K562 (cell line): ENCODE measurements around the gene CRK. TPM values are rescaled to one million over a fixed set of nuclear protein-coding genes. Genes with fewer than 3 reads are reported as not detected.

Experiments used
- ATAC-seq: fragments of 200-7000 bp; cut with Tn5 transposase; 3 replicates; pipeline ENCODE4 v1.9.1; 2020; ENCODE audit warnings: moderate library complexity
- BruUV-seq: library from RNA; stranded (reverse); fragments of 400-500 nt; replicated peaks from 2 replicates; lab custom pipeline; 2021; lab: Mats Ljungman, UMichigan
- CTCF ChIA-PET: fragments of 300-600 bp; formaldehyde crosslinking; extraction: SDS; loops from one replicate; lab custom pipeline; 2021; ENCODE audit warnings: low intra/inter-chr PET ratio; lab: Yijun Ruan, JAX
- POLR2A ChIA-PET: fragments of 300-600, 350-650 bp; sonication (Branson Sonifier 250); formaldehyde crosslinking; extraction: SDS; loops from one replicate; lab custom pipeline; 2021; ENCODE audit warnings: antibody characterized with exemption, inconsistent platforms; lab: Yijun Ruan, JAX
- DNase-seq, 4 experiments: peaks; one replicate each; pipeline versions ENCODE4 v3.0.0 to v3.0.0-alpha.2; 2011 to 2018; ENCODE audit warnings: low spot score in 3 of 4, mixed read lengths in 3 of 4; ENCODE audit errors: extremely low read depth in 1 of 4
- FAIRE-seq: peaks from 2 replicates; lab custom pipeline; 2011; peaks lifted over from hg19 to GRCh38; lab: Jason Lieb, UNC
- H2AFZ ChIP-seq: 2 replicates; pipeline ENCODE4 v1.6.0; 2011; ENCODE audit warnings: low read depth, low read length, control low read depth, inconsistent platforms
- H3K27ac ChIP-seq: fragments of 200-600 bp; 3 replicates; pipeline ENCODE4 v1.8.0; 2011; ENCODE audit warnings: low read depth, mild to moderate bottlenecking, control low read depth, inconsistent platforms, low read length, moderate library complexity, mixed read lengths; ENCODE audit errors: extremely low read depth
- H3K27me3 ChIP-seq, 2 experiments: fragments of 300-600 bp in 1 of 2; 2 replicates in 1 of 2; 3 replicates in 1 of 2; pipeline versions ENCODE4 v1.6.0 to v1.8.0; 2011; ENCODE audit warnings: inconsistent platforms in 2 of 2, low read length in 2 of 2, mild to moderate bottlenecking in 1 of 2, mixed read lengths in 1 of 2, moderate library complexity in 1 of 2; ENCODE audit not compliant: control insufficient read depth in 2 of 2, insufficient read depth in 2 of 2
- H3K36me3 ChIP-seq: fragments of 300-600 bp; 3 replicates; pipeline ENCODE4 v1.8.0; 2011; ENCODE audit warnings: mild to moderate bottlenecking, low read length, inconsistent platforms; ENCODE audit not compliant: control insufficient read depth, insufficient read depth
- H3K4me1 ChIP-seq, 2 experiments: fragments of 200-600 bp in 1 of 2; replicated peaks in 1 of 2; 2 replicates in 1 of 2; 3 replicates in 1 of 2; pipeline versions ENCODE4 v1.5.1 to v1.8.0; 2011; ENCODE audit warnings: inconsistent platforms in 2 of 2, low read length in 2 of 2, mild to moderate bottlenecking in 1 of 2, mixed read lengths in 1 of 2, moderate library complexity in 1 of 2; ENCODE audit not compliant: control insufficient read depth in 2 of 2, insufficient read depth in 2 of 2
- H3K4me2 ChIP-seq: 2 replicates; pipeline ENCODE4 v1.6.1; 2011; ENCODE audit warnings: low read length, control low read depth, inconsistent platforms, mixed read lengths; ENCODE audit not compliant: insufficient read depth
- H3K4me3 ChIP-seq: fragments of 200-600 bp; sonication (generic), shearing (Covaris generic); 2 replicates; pipeline ENCODE4 v1.5.1; 2016; ENCODE audit warnings: control low read depth, inconsistent platforms
- H3K79me2 ChIP-seq: fragments of 200-600 bp; 3 replicates; pipeline ENCODE4 v1.8.0; 2011; ENCODE audit warnings: low read length, inconsistent platforms; ENCODE audit not compliant: control insufficient read depth, insufficient read depth
- H3K9ac ChIP-seq, 2 experiments: 2 replicates each; pipeline versions ENCODE4 v1.6.0 to v1.6.1; 2011; ENCODE audit warnings: low read depth in 2 of 2, low read length in 2 of 2, control low read depth in 1 of 2, inconsistent platforms in 1 of 2, mild to moderate bottlenecking in 1 of 2, mixed read lengths in 1 of 2; ENCODE audit not compliant: insufficient read depth in 1 of 2
- H3K9me1 ChIP-seq: one replicate; pipeline ENCODE4 v1.6.0; 2011; ENCODE audit warnings: inconsistent platforms, mild to moderate bottlenecking, low read length, moderate library complexity; ENCODE audit not compliant: control insufficient read depth, insufficient read depth
- H3K9me3 ChIP-seq: replicated peaks from 2 replicates; pipeline ENCODE4 v1.5.1; 2011; ENCODE audit warnings: low read depth, low read length, inconsistent platforms; ENCODE audit not compliant: control insufficient read depth, insufficient read depth
- H4K20me1 ChIP-seq: replicated peaks from 2 replicates; pipeline ENCODE4 v1.6.1; 2011; ENCODE audit warnings: low read length, inconsistent platforms, mixed read lengths; ENCODE audit not compliant: control insufficient read depth, insufficient read depth
- ARID1B ChIP-seq: fragments of 450-650 bp; IDR thresholded peaks from 2 replicates; pipeline ENCODE4 v1.6.1; 2016; ENCODE audit warnings: antibody characterized with exemption, mild to moderate bottlenecking, inconsistent platforms
- ARID4B ChIP-seq: sonication (generic); formaldehyde crosslinking; IDR thresholded peaks from 2 replicates; pipeline ENCODE4 v1.8.0; 2022; ENCODE audit warnings: mild to moderate bottlenecking, missing genetic modification reagents
- CC2D1A ChIP-seq: fragments of 450-650 bp; IDR thresholded peaks from 2 replicates; pipeline ENCODE4 v1.6.1; 2017; ENCODE audit warnings: mild to moderate bottlenecking
- CEBPZ ChIP-seq: fragments of 150-350 bp; IDR thresholded peaks from 2 replicates; pipeline ENCODE4 v1.6.1; 2014; ENCODE audit warnings: low read depth, mild to moderate bottlenecking, low read length, borderline replicate concordance
- FIP1L1 ChIP-seq: fragments of 200-400 bp; formaldehyde crosslinking; IDR thresholded peaks from 2 replicates; pipeline ENCODE4 v1.6.1; 2018; ENCODE audit warnings: mild to moderate bottlenecking, low read depth, low read length; ENCODE audit not compliant: poor library complexity, severe bottlenecking
- MYNN ChIP-seq, 2 experiments: sonication (generic); formaldehyde crosslinking in 1 of 2; IDR thresholded peaks; 2 replicates each; pipeline versions ENCODE4 v1.5.0 to v1.6.1; 2016 to 2020; ENCODE audit warnings: antibody characterized with exemption in 1 of 2, missing genetic modification reagents in 1 of 2
- POLR2A ChIP-seq: fragments of 450-650 bp; conservative IDR thresholded peaks from 2 replicates; pipeline ENCODE4 v1.6.1; 2016
- RNF219 ChIP-seq: fragments of 250-450 bp; sonication (Bioruptor Pico); IDR thresholded peaks from 2 replicates; pipeline ENCODE4 v1.5.0; 2022; ENCODE audit warnings: mild to moderate bottlenecking
- SIRT6 ChIP-seq: IDR thresholded peaks from one replicate; pipeline ENCODE4 v1.6.1; 2012; ENCODE audit warnings: low read depth, mild to moderate bottlenecking, control low read depth, inconsistent platforms, low read length, moderate library complexity
- SMAD4 ChIP-seq: fragments of 250-450 bp; sonication (Bioruptor Pico); conservative IDR thresholded peaks from 2 replicates; pipeline ENCODE4 v1.8.0; 2021; ENCODE audit warnings: inconsistent platforms, mild to moderate bottlenecking, moderate library complexity
- STAT5B ChIP-seq: fragments of 250-450 bp; sonication (Bioruptor Pico); IDR thresholded peaks from 2 replicates; pipeline ENCODE4 v1.8.0; 2021; ENCODE audit warnings: mild to moderate bottlenecking, inconsistent platforms
- ZNF324 ChIP-seq: fragments of 250-450 bp; sonication (Bioruptor Pico); IDR thresholded peaks from 2 replicates; pipeline ENCODE4 v1.4.0; 2020; ENCODE audit warnings: mild to moderate bottlenecking
- WGBS: fragments of 100-300 bp; shearing (Covaris generic); methylation state at CpG from one replicate; pipeline ENCODE4 v1.1.6; 2016; ENCODE audit warnings: low coverage, mixed read lengths; ENCODE audit not compliant: insufficient coverage; ENCODE audit errors: missing lambda C conversion rate; 5-methylcytosine and 5-hydroxymethylcytosine counted together
- in situ Hi-C: fragments of 300-500 bp; cut with MboI; formaldehyde crosslinking; loops from 4 replicates; pipeline ENCODE4 v1.15.0; 2018; ENCODE audit warnings: inconsistent platforms, mixed read lengths
- intact Hi-C: fragments of 100-400 bp; cut with micrococcal nuclease; formaldehyde crosslinking; loops from 2 replicates; pipeline ENCODE4 v1.14.2; 2022
- polyA plus RNA-seq, 8 experiments: library from polyadenylated mRNA; depleted of rRNA in 4 of 8; stranded (reverse) in 5 of 8; unstranded in 3 of 8; fragments of >200 nt; fragmentation: Nextera tagmentation in 2 of 8; fragmentation: Illumina TruSeq in 1 of 8; extraction: Ambion mirVana in 2 of 8; extraction: Trizol in 1 of 8; gene quantifications; 2 replicates each; pipeline versions ENCODE4 v1.2.1 to v1.2.3, GENCODE V29; 2011 to 2014; ENCODE audit warnings: inconsistent platforms in 1 of 8, missing spikeins in 1 of 8
- total RNA-seq, 7 experiments: library from RNA; depleted of rRNA in 6 of 7; stranded (reverse); fragments of >200 nt in 6 of 7; fragmentation: Illumina TruSeq in 2 of 7; extraction: Trizol in 2 of 7; gene quantifications; 2 replicates each; pipeline versions ENCODE4 v1.2.1 to v1.2.3, GENCODE V29; 2011 to 2021; ENCODE audit warnings: low replicate concordance in 1 of 7

CRK gene
- total and polyA plus RNA-seq, 9 of the 15 experiments (the other 6 are each of a cell fraction or from before 2014, with no cell fraction given): 13.1 to 40.2 (median 26.1) TPM

- TF ChIP-seq CEBPZ (no peak), POLR2A (no peak), SMAD4 (CRISPR knock-in tag) (no peak), ARID1B (no peak)
Measured at GRCh38 chr17:1447052-1447451, 9.0 kb downstream of the CRK start (continued).

GRCh38 chr17:1446201-1446600, 9.8 kb downstream of the CRK start:
- Histone ChIP-seq H3K36me3 (peaks cover 22% of the 10 kb centered on the region; the same call in 1 of the 3 replicates), H2AFZ (no peak overlapping the region), H4K20me1 (peaks cover 4% of the 10 kb centered on the region; the same call in 1 of the 2 replicates), H3K4me1 (no peaks in the 10 kb centered on the region; a peak in 1 of 5 replicates), H3K4me2 (no peak overlapping the region), H3K4me3 (no peak overlapping the region), H3K9me1 (no peaks in the 10 kb centered on the region), H3K79me2 (peaks cover 68% of the 10 kb centered on the region), H3K9me3 (no peaks in the 10 kb centered on the region), H3K9ac (no peak overlapping the region), H3K27ac (no peak overlapping the region), H3K27me3 (no peaks in the 10 kb centered on the region)
- in situ Hi-C loops (no loop called here), intact Hi-C loops (no loop called here)
- ChIA-PET POLR2A (interaction anchor here (0.7 to 1.1 kb wide), 2 partner anchors 10 to 12 kb away, joined by 3 to 4 read pairs; partner anchors contain the start of gene CRK), CTCF (no interaction called here)
- BruUV-seq: no TSS peak
- no peak for ATAC-seq
- no peak for FAIRE-seq
- DNase-seq: no peak
- 85% methylated on average over 7 of the region's 12 CpGs for whole genome bisulfite sequencing
- TF ChIP-seq STAT5B (CRISPR knock-in tag) (no peak), RNF219 (CRISPR knock-in tag) (no peak), FIP1L1 (no peak), ZNF324 (no peak), MYNN (IDR thresholded peaks at IDR 0.05) (no peak), MYNN (CRISPR knock-in tag; IDR thresholded peaks at IDR 0.05) (no peak), SIRT6 (no peak), ARID4B (CRISPR knock-in tag) (no peak), CC2D1A (no peak)
